ENCODE data around the gene ST6GALNAC1. TPM values are rescaled to one million over a fixed set of nuclear protein-coding genes. Genes with fewer than 3 reads are reported as not detected.

The ST6GALNAC1 gene
- total and polyA plus RNA-seq, 2 of the 13 experiments (the other 11 are each of a cell fraction or from before 2014, with no cell fraction given), result not detected

DNA sequence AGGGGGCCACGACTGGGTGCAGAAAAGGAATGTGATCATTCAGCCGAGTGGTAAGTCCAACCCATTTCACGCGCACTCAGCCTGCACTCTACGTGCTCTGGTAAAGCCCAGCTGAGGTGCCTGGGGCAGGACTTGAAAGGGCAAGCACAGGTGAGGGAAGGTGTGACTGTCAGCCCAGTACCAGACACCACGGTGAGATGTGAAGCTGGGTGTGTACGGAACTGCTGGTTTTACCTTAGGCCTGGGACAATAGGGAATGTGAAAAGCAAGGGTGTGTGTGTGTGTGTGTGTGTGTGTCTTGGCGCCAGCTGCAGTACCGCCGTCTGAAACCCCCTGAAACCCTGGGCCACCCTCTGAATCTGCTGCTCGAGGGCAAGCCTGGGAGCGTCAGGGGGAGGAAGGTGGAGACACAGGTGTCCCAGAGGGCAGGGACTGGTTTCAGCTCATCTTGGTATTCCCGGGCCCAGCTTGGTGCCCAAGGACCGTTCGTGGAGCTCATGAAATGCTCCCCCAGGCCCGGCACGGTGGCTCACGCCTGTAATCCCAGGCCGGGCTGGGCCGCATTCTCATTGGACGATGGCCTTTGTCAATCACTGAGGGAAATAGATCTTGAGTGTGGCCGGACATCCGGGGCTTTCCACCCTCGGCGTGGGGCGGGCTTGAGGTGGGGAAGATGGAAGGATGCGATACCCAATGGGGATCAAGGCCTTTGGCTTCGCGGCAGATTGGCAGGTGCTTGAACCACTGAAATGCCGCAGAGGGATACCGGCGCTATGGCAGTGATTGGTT is 27.8 kb upstream of the ST6GALNAC1 start (continued):
- TF ChIP-seq NFAT5 (CRISPR knock-in tag; IDR thresholded peaks at IDR 0.05) (0 out of 2 replicates have a peak, but pooled peaks have one; percentile 43), ERF (CRISPR knock-in tag; IDR thresholded peaks at IDR 0.05) (peak; percentile 66), ZNF225 (CRISPR knock-in tag; IDR thresholded peaks at IDR 0.05) (peak; percentile 96), ZBTB20 (CRISPR knock-in tag; IDR thresholded peaks at IDR 0.05; ENCODE audit: borderline replicate concordance, low read depth) (no peak), NAIF1 (CRISPR knock-in tag; IDR thresholded peaks at IDR 0.05; ENCODE audit: borderline replicate concordance) (peak; percentile 25; the same call in 1 of the 2 replicates), ZNF484 (CRISPR knock-in tag; IDR thresholded peaks at IDR 0.05; ENCODE audit: borderline replicate concordance, low read depth) (no peak), TCF7 (IDR thresholded peaks at IDR 0.05; ENCODE audit: low read depth) (no peak), ZFP36L2 (CRISPR knock-in tag; IDR thresholded peaks at IDR 0.05) (no peak), MZF1 (CRISPR knock-in tag; IDR thresholded peaks at IDR 0.05; ENCODE audit: borderline replicate concordance) (peak; percentile 71; the same call in 1 of the 2 replicates), NFE2L1 (CRISPR knock-in tag; IDR thresholded peaks at IDR 0.05; ENCODE audit: borderline replicate concordance) (no peak), ZNF263 (CRISPR knock-in tag; IDR thresholded peaks at IDR 0.05) (0 out of 2 replicates have a peak, but pooled peaks have one; percentile 48), XBP1 (CRISPR knock-in tag; IDR thresholded peaks at IDR 0.05) (no peak), ZNF136 (CRISPR knock-in tag; IDR thresholded peaks at IDR 0.05; ENCODE audit: low read depth) (peak; percentile 94; the same call in 1 of the 2 replicates), REPIN1 (CRISPR knock-in tag; IDR thresholded peaks at IDR 0.05; ENCODE audit: borderline replicate concordance, low read depth) (peak; percentile 81), HNRNPL (IDR thresholded peaks at IDR 0.05; ENCODE audit: low read depth, low read length) (peak; percentile 87)
- TF ChIP-seq, protein P1, sequence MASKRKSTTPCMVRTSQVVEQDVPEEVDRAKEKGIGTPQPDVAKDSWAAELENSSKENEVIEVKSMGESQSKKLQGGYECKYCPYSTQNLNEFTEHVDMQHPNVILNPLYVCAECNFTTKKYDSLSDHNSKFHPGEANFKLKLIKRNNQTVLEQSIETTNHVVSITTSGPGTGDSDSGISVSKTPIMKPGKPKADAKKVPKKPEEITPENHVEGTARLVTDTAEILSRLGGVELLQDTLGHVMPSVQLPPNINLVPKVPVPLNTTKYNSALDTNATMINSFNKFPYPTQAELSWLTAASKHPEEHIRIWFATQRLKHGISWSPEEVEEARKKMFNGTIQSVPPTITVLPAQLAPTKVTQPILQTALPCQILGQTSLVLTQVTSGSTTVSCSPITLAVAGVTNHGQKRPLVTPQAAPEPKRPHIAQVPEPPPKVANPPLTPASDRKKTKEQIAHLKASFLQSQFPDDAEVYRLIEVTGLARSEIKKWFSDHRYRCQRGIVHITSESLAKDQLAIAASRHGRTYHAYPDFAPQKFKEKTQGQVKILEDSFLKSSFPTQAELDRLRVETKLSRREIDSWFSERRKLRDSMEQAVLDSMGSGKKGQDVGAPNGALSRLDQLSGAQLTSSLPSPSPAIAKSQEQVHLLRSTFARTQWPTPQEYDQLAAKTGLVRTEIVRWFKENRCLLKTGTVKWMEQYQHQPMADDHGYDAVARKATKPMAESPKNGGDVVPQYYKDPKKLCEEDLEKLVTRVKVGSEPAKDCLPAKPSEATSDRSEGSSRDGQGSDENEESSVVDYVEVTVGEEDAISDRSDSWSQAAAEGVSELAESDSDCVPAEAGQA (IDR thresholded peaks at IDR 0.05; ENCODE audit: low read depth), result peak; percentile 51
- TF ChIP-seq, protein P1 (CRISPR knock-in tag; IDR thresholded peaks at IDR 0.05; ENCODE audit: borderline replicate concordance), result no peak
- TF ChIP-seq, protein P2, sequence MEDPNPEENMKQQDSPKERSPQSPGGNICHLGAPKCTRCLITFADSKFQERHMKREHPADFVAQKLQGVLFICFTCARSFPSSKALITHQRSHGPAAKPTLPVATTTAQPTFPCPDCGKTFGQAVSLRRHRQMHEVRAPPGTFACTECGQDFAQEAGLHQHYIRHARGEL (CRISPR knock-in tag; IDR thresholded peaks at IDR 0.05), result 0 out of 2 replicates have a peak, but pooled peaks have one; percentile 74

All from HepG2 (cell line).